Duodenal mucosa (tissue), 2 donors: ENCODE measurements around the gene OR8G1.
"Not testable (repeated sequence)": the region's sequence is repeated elsewhere in the genome, so short reads cannot be mapped to it uniquely, and the experiment has no call there.

ENCODE experiments used
- H3K27ac ChIP-seq: one replicate; pipeline ENCODE4 v1.7.0; 2013; ENCODE audit warnings: low read depth, low read length
- H3K27me3 ChIP-seq, 2 donors: one replicate each; pipeline ENCODE4 v1.7.0; 2013; ENCODE audit warnings: low read length in 2 of 2, control low read depth in 1 of 2; ENCODE audit not compliant: insufficient read depth in 2 of 2, control insufficient read depth in 1 of 2
- H3K36me3 ChIP-seq, 2 donors: one replicate each; pipeline ENCODE4 v1.7.0; 2013; ENCODE audit warnings: low read length in 2 of 2, control low read depth in 1 of 2; ENCODE audit not compliant: insufficient read depth in 2 of 2, control insufficient read depth in 1 of 2
- H3K4me1 ChIP-seq, 2 donors: one replicate each; pipeline ENCODE4 v1.7.0; 2013; ENCODE audit warnings: low read length in 2 of 2, control low read depth in 1 of 2; ENCODE audit not compliant: insufficient read depth in 2 of 2, control insufficient read depth in 1 of 2
- H3K4me3 ChIP-seq, 2 donors: one replicate each; pipeline ENCODE4 v1.7.0; 2013; ENCODE audit warnings: low read length in 2 of 2, low read depth in 1 of 2
- H3K9ac ChIP-seq, 2 donors: one replicate each; pipeline ENCODE4 v1.7.0; 2013; ENCODE audit warnings: low read length in 2 of 2, low read depth in 1 of 2
- H3K9me3 ChIP-seq, 2 donors: one replicate each; pipeline ENCODE4 v1.7.0; 2013; ENCODE audit warnings: low read length in 2 of 2, control low read depth in 1 of 2; ENCODE audit not compliant: control insufficient read depth in 1 of 2

Gene OR8G1

DNA sequence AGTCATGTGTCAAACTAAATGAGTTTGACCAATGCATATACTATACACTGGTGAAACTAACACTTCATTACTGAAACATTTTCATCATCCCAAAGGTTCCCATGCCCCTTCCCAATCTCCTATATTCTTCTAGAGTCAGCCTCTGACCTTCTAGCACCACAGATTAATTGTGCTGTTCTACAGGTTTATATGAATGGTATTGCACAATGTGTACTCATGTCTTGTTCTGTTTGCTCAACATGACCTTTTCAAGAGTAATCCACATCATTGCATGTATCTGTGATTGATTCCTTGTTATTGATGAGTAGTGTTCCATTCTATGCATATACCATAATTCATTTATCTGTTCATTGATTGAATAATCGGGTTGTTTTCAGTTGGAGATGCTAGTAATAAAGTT, 7.5 kb upstream of the OR8G1 start:
- Histone ChIP-seq H3K9ac (no peak overlapping the region), H3K27ac (no peak overlapping the region), H3K4me3 (no peak overlapping the region), H3K27me3 (no peaks in the 10 kb centered on the region), H3K9me3 (no peaks in the 10 kb centered on the region), H3K36me3 (no peaks in the 10 kb centered on the region), H3K4me1 (no peaks in the 10 kb centered on the region)

DNA sequence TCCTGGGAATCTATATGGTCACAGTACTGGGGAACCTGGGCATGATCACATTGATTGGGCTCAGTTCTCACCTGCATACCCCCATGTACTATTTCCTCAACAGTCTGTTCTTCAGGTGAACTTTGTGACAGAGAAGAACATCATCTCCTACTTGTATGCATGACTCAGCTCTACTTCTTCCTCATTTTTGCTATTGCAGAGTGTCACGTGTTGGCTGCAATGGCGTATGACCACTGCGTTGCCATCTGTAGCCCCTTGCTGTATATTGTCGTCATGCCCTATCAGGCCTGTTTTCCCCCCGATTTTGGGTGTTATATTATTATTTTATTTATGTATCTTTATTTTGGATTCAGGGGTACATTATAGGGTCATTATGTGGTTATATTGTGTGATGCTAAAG, 2.4 kb upstream of the OR8G1 start:
- Histone ChIP-seq H3K4me1 (no peaks in the 10 kb centered on the region), H3K4me3 (no peak overlapping the region), H3K27me3 (no peaks in the 10 kb centered on the region), H3K27ac (no peak overlapping the region), H3K9me3 (no peaks in the 10 kb centered on the region), H3K36me3 (no peaks in the 10 kb centered on the region), H3K9ac (no peak overlapping the region)

DNA sequence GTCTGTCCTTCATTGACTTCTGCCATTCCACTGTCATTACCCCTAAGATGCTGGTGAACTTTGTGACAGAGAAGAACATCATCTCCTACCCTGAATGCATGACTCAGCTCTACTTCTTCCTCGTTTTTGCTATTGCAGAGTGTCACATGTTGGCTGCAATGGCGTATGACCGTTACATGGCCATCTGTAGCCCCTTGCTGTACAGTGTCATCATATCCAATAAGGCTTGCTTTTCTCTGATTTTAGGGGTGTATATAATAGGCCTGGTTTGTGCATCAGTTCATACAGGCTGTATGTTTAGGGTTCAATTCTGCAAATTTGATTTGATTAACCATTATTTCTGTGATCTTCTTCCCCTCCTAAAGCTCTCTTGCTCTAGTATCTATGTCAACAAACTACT, 9.0 kb downstream of the OR8G1 start:
- H3K4me3 ChIP-seq, H3K27ac ChIP-seq, H3K36me3 ChIP-seq, H3K27me3 ChIP-seq, H3K9ac ChIP-seq, H3K9me3 ChIP-seq, H3K4me1 ChIP-seq: not testable (repeated sequence)

DNA sequence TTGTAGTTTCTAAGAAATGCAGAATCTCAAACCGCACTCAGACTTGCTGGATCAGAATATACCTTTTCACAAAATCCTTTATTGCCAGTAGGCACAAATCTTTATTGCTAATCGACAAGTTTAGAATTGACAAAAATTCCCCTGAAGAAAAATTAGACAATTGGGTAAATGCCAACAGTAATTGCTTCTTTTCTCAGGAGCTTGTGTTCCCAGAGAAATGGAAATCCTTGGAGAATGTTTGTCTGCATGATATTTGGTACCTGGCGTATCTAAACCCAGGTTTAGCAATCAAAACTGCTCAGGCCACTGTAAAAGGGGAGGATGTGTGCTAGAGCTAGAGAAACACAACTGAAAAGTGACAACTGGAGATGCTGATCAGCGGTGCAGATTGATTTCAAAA, 15.2 kb downstream of the OR8G1 start, which contains the start of gene OR8G5:
OR8G5 (plus strand) TSS at position 301 of the 400 bp plus-strand sequence. CDS start 8,556 bp downstream, outside the sequence.
- no peaks in the 10 kb centered on the region for H3K27me3 ChIP-seq
- H3K27ac ChIP-seq: no peak within 1 kb of the TSS
- no peak within 1 kb of the TSS for H3K9ac ChIP-seq
- H3K9me3 ChIP-seq: no peaks in the 10 kb centered on the region
- no peaks in the 10 kb centered on the region for H3K4me1 ChIP-seq
- no peaks in the 10 kb centered on the region for H3K36me3 ChIP-seq
- no peak within 1 kb of the TSS for H3K4me3 ChIP-seq

DNA sequence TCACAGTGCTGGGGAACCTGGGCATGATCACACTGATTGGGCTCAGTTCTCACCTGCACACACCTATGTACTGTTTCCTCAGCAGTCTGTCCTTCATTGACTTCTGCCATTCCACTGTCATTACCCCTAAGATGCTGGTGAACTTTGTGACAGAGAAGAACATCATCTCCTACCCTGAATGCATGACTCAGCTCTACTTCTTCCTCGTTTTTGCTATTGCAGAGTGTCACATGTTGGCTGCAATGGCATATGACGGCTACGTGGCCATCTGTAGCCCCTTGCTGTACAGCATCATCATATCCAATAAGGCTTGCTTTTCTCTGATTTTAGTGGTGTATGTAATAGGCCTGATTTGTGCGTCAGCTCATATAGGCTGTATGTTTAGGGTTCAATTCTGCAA, 24.1 kb downstream of the OR8G1 start:
- H3K27ac ChIP-seq, H3K4me1 ChIP-seq, H3K4me3 ChIP-seq, H3K9ac ChIP-seq, H3K27me3 ChIP-seq, H3K36me3 ChIP-seq, H3K9me3 ChIP-seq: not testable (repeated sequence)

DNA sequence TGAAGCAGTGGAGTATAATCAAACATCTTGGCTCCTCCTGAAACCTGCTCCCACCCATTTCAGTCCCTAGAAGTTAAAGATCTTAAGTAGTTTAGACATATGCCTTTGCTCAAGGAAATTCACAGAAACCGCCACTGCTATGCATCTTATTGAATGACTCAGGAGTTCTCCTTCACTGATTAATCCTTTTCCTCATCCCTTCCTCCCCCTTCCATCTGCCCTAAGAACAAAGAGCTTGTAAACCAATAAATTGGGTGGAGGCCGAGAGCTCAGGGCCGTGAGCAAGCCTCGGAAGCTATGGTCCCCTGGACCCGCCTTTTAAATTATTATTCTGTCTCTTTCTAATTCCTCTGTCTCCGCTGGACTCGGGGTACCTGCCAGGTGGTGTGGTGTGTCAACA, 30.0 kb downstream of the OR8G1 start:
- H3K4me1 ChIP-seq, H3K9ac ChIP-seq, H3K4me3 ChIP-seq, H3K9me3 ChIP-seq, H3K27ac ChIP-seq, H3K27me3 ChIP-seq, H3K36me3 ChIP-seq: not testable (repeated sequence)

DNA sequence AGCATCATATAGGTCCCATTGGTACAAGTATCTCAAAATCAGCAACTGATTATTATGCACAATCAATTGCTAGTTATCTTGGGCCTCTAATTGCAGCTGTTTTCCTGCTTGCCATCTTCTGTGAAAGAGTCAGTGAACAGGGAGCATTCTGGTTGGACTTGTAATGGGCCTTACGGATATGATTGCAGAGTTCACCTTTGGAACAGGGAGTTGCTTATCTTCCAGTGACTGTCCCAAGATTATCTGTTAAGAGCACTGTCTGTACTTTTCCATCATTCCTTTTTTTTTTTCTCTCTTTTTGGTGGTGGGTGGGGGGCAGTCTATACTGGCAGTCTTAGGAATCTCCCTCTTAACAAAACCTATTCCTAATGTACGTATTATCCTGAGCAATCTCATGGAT, 33.1 kb downstream of the OR8G1 start:
- Histone ChIP-seq H3K36me3 (no peaks in the 10 kb centered on the region), H3K9me3 (no peaks in the 10 kb centered on the region), H3K27me3 (no peaks in the 10 kb centered on the region), H3K9ac (no peak overlapping the region), H3K4me3 (no peak overlapping the region), H3K27ac (no peak overlapping the region), H3K4me1 (no peaks in the 10 kb centered on the region)

DNA sequence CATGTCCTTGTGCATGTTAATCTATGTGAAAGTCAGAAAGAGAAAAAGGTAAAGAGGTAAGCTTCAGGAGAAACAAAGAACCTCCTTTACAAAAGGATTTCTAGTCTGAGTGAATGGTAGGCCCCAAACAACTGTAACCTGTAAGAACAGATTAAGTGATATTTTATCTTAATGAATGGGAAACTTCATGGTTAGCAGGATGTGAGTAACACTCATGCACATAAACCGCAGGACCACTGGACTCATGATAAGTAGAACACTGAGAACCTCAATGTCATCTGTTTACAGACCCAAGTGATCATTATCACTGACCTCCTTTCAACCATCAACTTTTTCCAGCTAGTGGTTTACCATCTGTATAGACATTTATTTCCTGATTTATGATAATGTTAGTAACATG, 35.2 kb downstream of the OR8G1 start:
- H3K4me1 ChIP-seq: no peaks in the 10 kb centered on the region
- H3K27ac ChIP-seq: no peak overlapping the region
- H3K27me3 ChIP-seq: no peaks in the 10 kb centered on the region
- H3K36me3 ChIP-seq: no peaks in the 10 kb centered on the region
- no peak overlapping the region for H3K4me3 ChIP-seq
- H3K9ac ChIP-seq: no peak overlapping the region
- H3K9me3 ChIP-seq: no peaks in the 10 kb centered on the region

DNA sequence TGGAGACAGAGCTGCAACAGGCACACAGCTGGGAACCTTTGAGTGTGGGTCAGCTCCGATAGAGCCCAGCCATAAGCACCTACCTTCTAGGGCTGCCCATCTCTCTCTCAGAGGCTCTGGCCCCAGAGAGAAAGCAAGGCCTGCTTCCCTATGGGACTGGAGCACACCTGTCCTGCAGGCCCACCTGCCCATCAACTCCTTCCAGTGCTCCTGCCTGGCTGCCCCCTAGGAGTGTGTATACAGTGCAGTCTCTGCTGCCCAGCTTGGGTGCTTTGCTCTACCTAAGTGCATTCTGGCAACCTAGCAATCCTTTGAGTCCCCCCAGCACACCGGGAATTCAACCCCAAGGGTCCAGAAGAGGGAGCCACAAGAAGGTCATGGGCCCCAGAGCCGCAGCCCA, 36.3 kb downstream of the OR8G1 start:
- H3K9ac ChIP-seq: no peak overlapping the region
- H3K27ac ChIP-seq: no peak overlapping the region
- no peaks in the 10 kb centered on the region for H3K36me3 ChIP-seq
- no peak overlapping the region for H3K4me3 ChIP-seq
- H3K4me1 ChIP-seq: no peaks in the 10 kb centered on the region
- H3K27me3 ChIP-seq: no peaks in the 10 kb centered on the region
- no peaks in the 10 kb centered on the region for H3K9me3 ChIP-seq

DNA sequence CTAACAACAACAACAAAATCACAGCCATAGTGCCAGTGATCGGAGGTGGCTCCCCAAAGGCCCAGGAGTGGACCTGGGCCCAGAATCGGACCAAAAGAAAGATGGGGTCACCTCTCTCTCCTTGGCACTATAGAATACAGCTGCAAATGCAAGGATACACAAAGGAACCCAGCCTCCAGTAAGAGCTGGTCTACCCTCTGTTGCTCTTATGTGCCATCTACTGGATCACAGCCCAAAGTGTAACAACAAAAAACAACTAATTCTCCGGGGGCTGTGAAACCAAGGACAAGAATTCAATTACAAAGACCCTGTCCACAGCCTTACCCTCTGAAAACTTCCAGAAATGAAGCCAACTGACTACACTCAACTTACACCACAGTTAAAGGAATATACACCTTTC, 36.9 kb downstream of the OR8G1 start:
- no peak overlapping the region for H3K4me3 ChIP-seq
- H3K27me3 ChIP-seq: no peaks in the 10 kb centered on the region
- H3K27ac ChIP-seq: no peak overlapping the region
- H3K36me3 ChIP-seq: no peaks in the 10 kb centered on the region
- H3K9ac ChIP-seq: no peak overlapping the region
- no peaks in the 10 kb centered on the region for H3K4me1 ChIP-seq
- H3K9me3 ChIP-seq: no peaks in the 10 kb centered on the region

DNA sequence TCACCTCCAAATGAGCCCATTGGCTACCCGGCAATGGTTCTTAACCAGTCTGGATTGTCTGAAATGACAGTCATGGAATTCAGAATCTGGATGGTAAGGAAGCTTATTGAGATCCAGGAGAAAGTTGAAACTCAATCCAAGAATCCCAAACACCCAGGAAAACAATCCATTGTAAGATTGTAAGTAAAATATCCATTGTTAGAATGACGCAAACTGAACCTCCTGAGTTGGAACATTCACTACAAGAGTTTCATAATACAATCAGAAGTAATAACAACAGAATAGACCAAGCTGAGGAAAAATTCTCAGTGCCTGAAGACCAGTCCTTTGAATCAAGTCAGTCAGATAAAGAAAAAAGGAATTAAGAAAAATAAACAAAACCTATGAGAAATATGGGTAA, 37.4 kb downstream of the OR8G1 start:
- H3K4me1 ChIP-seq: no peaks in the 10 kb centered on the region
- H3K9me3 ChIP-seq: no peaks in the 10 kb centered on the region
- H3K4me3 ChIP-seq: no peak overlapping the region
- H3K27ac ChIP-seq: no peak overlapping the region
- no peak overlapping the region for H3K9ac ChIP-seq
- no peaks in the 10 kb centered on the region for H3K36me3 ChIP-seq
- no peaks in the 10 kb centered on the region for H3K27me3 ChIP-seq
